B cell (primary cell): ENCODE measurements around the gene PLCB1. TPM values are rescaled to one million over a fixed set of nuclear protein-coding genes. Genes with fewer than 3 reads are reported as not detected.

Source experiments
- ATAC-seq: fragments of 200-7000 bp; cut with Tn5 transposase; one replicate; pipeline ENCODE4 v1.10.0; 2021; ENCODE audit warnings: low read depth, mild to moderate bottlenecking, moderate number of reproducible peaks, moderate library complexity
- CTCF ChIA-PET: fragments of 350-600 bp; sonication (Branson Sonifier 250); formaldehyde crosslinking; loops from one replicate; lab custom pipeline; 2021; ENCODE audit warnings: antibody characterized with exemption, inconsistent platforms; lab: Charles Lee
- POLR2A ChIA-PET: fragments of 350-600 bp; sonication (Branson Sonifier 250); formaldehyde crosslinking; loops from one replicate; lab custom pipeline; 2021; ENCODE audit warnings: antibody characterized with exemption; lab: Charles Lee
- DNase-seq: peaks from one replicate; pipeline ENCODE4 v3.0.0; 2013
- H2AFZ ChIP-seq: 2 replicates; pipeline ENCODE4 v1.6.1; 2012; ENCODE audit warnings: mild to moderate bottlenecking, low read depth, low read length; ENCODE audit not compliant: insufficient read depth, poor library complexity, severe bottlenecking
- H3K27ac ChIP-seq, 2 donors: 1 replicate in 1 of 2; 2 replicates in 1 of 2; pipeline ENCODE4 v1.5.1; 2012 to 2013; ENCODE audit warnings: low read length in 2 of 2, mild to moderate bottlenecking in 2 of 2, moderate library complexity in 1 of 2
- H3K27me3 ChIP-seq, 4 experiments: fragments of 200-600 bp in 1 of 4; sonication (generic) in 1 of 4; replicated peaks in 1 of 4; 1 replicate in 2 of 4; 2 replicates in 2 of 4; pipeline versions ENCODE4 v1.6.1 to v1.7.0; 2013 to 2016; ENCODE audit warnings: low read length in 3 of 4, mild to moderate bottlenecking in 2 of 4, mixed read lengths in 1 of 4, moderate library complexity in 1 of 4; ENCODE audit not compliant: insufficient read depth in 4 of 4, control insufficient read depth in 3 of 4; ENCODE audit errors: control extremely low read depth in 1 of 4
- H3K36me3 ChIP-seq, 2 experiments: replicated peaks in 1 of 2; 1 replicate in 1 of 2; 2 replicates in 1 of 2; pipeline versions ENCODE4 v1.6.1 to v1.7.1; 2013; ENCODE audit warnings: low read length in 1 of 2; ENCODE audit not compliant: insufficient read depth in 2 of 2, control insufficient read depth in 1 of 2; ENCODE audit errors: control extremely low read depth in 1 of 2, extremely low read depth in 1 of 2
- H3K4me1 ChIP-seq, 2 donors: fragments of 200-600 bp in 1 of 2; sonication (generic) in 1 of 2; 1 replicate in 1 of 2; 2 replicates in 1 of 2; pipeline versions ENCODE4 v1.5.1 to v1.6.1; 2013 to 2017; ENCODE audit warnings: low read length in 2 of 2; ENCODE audit not compliant: control insufficient read depth in 2 of 2, insufficient read depth in 2 of 2
- H3K4me2 ChIP-seq: replicated peaks from 2 replicates; pipeline ENCODE3; 2012; ENCODE audit warnings: mild to moderate bottlenecking, low read depth, low read length; ENCODE audit not compliant: poor library complexity, severe bottlenecking
- H3K4me3 ChIP-seq, 5 experiments: fragments of 200-600 bp in 1 of 5; sonication (generic) in 1 of 5; 1 replicate in 3 of 5; 2 replicates in 2 of 5; pipeline versions ENCODE4 v1.5.1 to v1.7.0; 2011 to 2016; ENCODE audit warnings: low read length in 4 of 5, mild to moderate bottlenecking in 4 of 5, low read depth in 2 of 5, control low read depth in 1 of 5, moderate library complexity in 1 of 5; ENCODE audit not compliant: insufficient read depth in 1 of 5; ENCODE audit errors: control extremely low read depth in 1 of 5, extremely low read depth in 1 of 5
- H3K79me2 ChIP-seq: fragments of 200-600 bp; sonication (generic); one replicate; pipeline ENCODE4 v1.6.0; 2016; ENCODE audit warnings: low read length; ENCODE audit not compliant: control insufficient read depth, insufficient read depth
- H3K9ac ChIP-seq: fragments of 200-600 bp; sonication (generic); 2 replicates; pipeline ENCODE4 v1.6.1; 2017; ENCODE audit warnings: mild to moderate bottlenecking, low read length, moderate library complexity
- H3K9me3 ChIP-seq, 3 donors: one replicate each; pipeline versions ENCODE4 v1.6.1 to v1.7.1; 2013; ENCODE audit warnings: low read length in 2 of 3; ENCODE audit not compliant: control insufficient read depth in 2 of 3, insufficient read depth in 1 of 3; ENCODE audit errors: control extremely low read depth in 1 of 3
- H4K20me1 ChIP-seq: 2 replicates; pipeline ENCODE4 v1.6.0; 2012; ENCODE audit warnings: mild to moderate bottlenecking, low read length; ENCODE audit not compliant: insufficient read depth, control insufficient read depth, poor library complexity, severe bottlenecking
- H3K27ac Mint-ChIP-seq: one replicate; pipeline ENCODE4 v1.8.0; 2021; ENCODE audit warnings: mixed read lengths
- H3K27me3 Mint-ChIP-seq: one replicate; pipeline ENCODE4 v1.8.0; 2021; ENCODE audit warnings: mixed read lengths
- H3K4me1 Mint-ChIP-seq: one replicate; pipeline ENCODE4 v1.8.0; 2021; ENCODE audit warnings: mixed read lengths
- H3K4me3 Mint-ChIP-seq: one replicate; pipeline ENCODE4 v1.8.0; 2021; ENCODE audit warnings: mixed read lengths
- H3K9me3 Mint-ChIP-seq: one replicate; pipeline ENCODE4 v1.8.0; 2022; ENCODE audit warnings: mixed read lengths; ENCODE audit not compliant: insufficient read depth
- EZH2 ChIP-seq: IDR thresholded peaks from 2 replicates; pipeline ENCODE4 v1.6.1; 2012; ENCODE audit warnings: borderline replicate concordance, low read depth, mild to moderate bottlenecking, moderate library complexity, low read length; ENCODE audit not compliant: insufficient read depth, poor library complexity, severe bottlenecking
- whole genome bisulfite sequencing: methylation state at CpG from one replicate; pipeline ENCODE4 v1.1.5; 2013; ENCODE audit warnings: missing lambda C conversion rate; ENCODE audit not compliant: insufficient coverage; 5-methylcytosine and 5-hydroxymethylcytosine counted together
- intact Hi-C: fragments of 100-400 bp; cut with micrococcal nuclease; formaldehyde crosslinking; loops from one replicate; pipeline ENCODE4 v1.10.0; 2022
- polyA plus RNA-seq: library from polyadenylated mRNA; depleted of rRNA; stranded (reverse); fragments of >200 nt; gene quantifications from 2 replicates; pipeline ENCODE4 v1.2.3, GENCODE V29; 2012
- total RNA-seq, 2 donors: library from RNA; stranded (reverse); fragments of 120-200 nt in 1 of 2; gene quantifications; 1 replicate in 1 of 2; 2 replicates in 1 of 2; pipeline versions ENCODE4 v1.2.3 to v1.2.4, GENCODE V29; 2013 to 2022
- TF ChIP-seq, protein P1 (sequence below): fragments of 200-600 bp; IDR thresholded peaks from one replicate; pipeline ENCODE4 v1.8.0; 2022; ENCODE audit warnings: antibody characterized with exemption, mild to moderate bottlenecking

The PLCB1 gene
- total and polyA plus RNA-seq, 2 donors (not counting 1 experiment from before 2014, with no cell fraction given), result 0.18 to 0.47 TPM

DNA sequence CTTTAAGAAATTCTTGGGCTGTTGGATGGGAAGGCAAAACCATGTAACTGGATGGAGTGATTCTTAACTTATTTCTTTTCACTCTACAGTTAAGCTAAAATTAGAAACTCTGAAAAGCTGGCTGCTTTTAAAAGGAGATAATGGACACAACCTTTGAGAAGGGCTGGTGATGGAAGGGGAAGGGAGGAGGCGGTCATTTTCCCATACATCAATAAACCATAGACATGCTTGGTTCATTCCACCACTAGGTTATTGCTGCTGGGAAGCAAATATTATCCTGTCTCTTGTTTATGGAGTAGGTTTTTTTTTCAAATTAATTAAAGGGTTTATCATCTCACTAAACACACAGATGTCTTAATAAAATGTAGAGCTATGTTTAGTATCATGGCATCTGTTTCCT is 76.2 kb downstream of the PLCB1 start:
- H3K79me2 ChIP-seq, result no peaks in the 10 kb centered on the region
- H2AFZ ChIP-seq, result no peak overlapping the region
- intact Hi-C loops, result no loop called here
- Mint-ChIP-seq H3K4me3 (no peak overlapping the region), H3K27me3 (peaks cover 5% of the 10 kb centered on the region), H3K9me3 (no peaks in the 10 kb centered on the region), H3K27ac (no peak overlapping the region), H3K4me1 (peaks cover 3% of the 10 kb centered on the region)
- no peaks in the 10 kb centered on the region for H4K20me1 ChIP-seq
- ChIA-PET CTCF (no interaction called here), POLR2A (no interaction called here)
- no peaks in the 10 kb centered on the region for H3K36me3 ChIP-seq
- TF ChIP-seq EZH2, result no peak
- TF ChIP-seq, protein P1, sequence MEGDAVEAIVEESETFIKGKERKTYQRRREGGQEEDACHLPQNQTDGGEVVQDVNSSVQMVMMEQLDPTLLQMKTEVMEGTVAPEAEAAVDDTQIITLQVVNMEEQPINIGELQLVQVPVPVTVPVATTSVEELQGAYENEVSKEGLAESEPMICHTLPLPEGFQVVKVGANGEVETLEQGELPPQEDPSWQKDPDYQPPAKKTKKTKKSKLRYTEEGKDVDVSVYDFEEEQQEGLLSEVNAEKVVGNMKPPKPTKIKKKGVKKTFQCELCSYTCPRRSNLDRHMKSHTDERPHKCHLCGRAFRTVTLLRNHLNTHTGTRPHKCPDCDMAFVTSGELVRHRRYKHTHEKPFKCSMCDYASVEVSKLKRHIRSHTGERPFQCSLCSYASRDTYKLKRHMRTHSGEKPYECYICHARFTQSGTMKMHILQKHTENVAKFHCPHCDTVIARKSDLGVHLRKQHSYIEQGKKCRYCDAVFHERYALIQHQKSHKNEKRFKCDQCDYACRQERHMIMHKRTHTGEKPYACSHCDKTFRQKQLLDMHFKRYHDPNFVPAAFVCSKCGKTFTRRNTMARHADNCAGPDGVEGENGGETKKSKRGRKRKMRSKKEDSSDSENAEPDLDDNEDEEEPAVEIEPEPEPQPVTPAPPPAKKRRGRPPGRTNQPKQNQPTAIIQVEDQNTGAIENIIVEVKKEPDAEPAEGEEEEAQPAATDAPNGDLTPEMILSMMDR, result no peak
- ATAC-seq (no peak), DNase-seq (no peak)
- no peak overlapping the region for H3K27ac ChIP-seq
- no peak overlapping the region for H3K9ac ChIP-seq
- H3K9me3 ChIP-seq, result no peaks in the 10 kb centered on the region
- H3K27me3 ChIP-seq, result no peaks in the 10 kb centered on the region
- H3K4me2 ChIP-seq, result no peak overlapping the region
- H3K4me3 ChIP-seq, result no peak overlapping the region
- H3K4me1 ChIP-seq, result peaks cover 2 to 4% of the 10 kb centered on the region in 2 donors
- WGBS, result no CpG with 5 or more reads among the region's 1 CpG

DNA sequence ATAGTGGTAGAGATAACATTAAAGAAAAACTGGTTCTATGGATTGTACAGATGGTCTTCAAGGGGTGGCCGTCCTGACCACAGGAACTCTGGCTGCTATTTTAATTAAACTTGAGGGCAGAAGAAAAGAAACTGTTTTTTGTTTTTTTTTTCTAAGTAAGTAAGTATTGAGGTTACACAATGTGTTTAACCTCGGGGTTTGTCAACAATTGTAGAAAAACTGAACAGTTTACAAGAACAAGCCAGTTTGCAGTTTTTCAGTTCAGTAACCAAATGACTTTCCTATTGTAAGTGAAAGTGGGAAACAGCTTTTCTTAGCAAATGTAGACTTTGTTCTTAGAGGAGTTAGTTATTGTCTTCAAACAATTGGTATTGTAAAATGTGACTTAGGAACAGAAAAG is 77.0 kb downstream of the PLCB1 start:
- no peak overlapping the region for H2AFZ ChIP-seq
- ATAC-seq, result no peak
- no peaks in the 10 kb centered on the region for H4K20me1 ChIP-seq
- H3K9ac ChIP-seq, result no peak overlapping the region
- Mint-ChIP-seq H3K9me3 (no peaks in the 10 kb centered on the region), H3K4me3 (no peak overlapping the region), H3K27ac (no peak overlapping the region), H3K4me1 (peaks cover 12% of the 10 kb centered on the region), H3K27me3 (peaks cover 5% of the 10 kb centered on the region)
- 0% methylated on average over 1 of the region's 2 CpGs for WGBS
- no peaks in the 10 kb centered on the region for H3K79me2 ChIP-seq
- intact Hi-C loops, result no loop called here
- H3K4me1 ChIP-seq, result peaks cover 7 to 8% of the 10 kb centered on the region in 2 donors
- no peak overlapping the region for H3K27ac ChIP-seq
- no peak overlapping the region for H3K4me2 ChIP-seq
- no peak overlapping the region for H3K4me3 ChIP-seq
- H3K27me3 ChIP-seq, result no peaks in the 10 kb centered on the region
- POLR2A ChIA-PET, result no interaction called here
- no peaks in the 10 kb centered on the region for H3K9me3 ChIP-seq
- DNase-seq, result no peak
- CTCF ChIA-PET, result no interaction called here
- H3K36me3 ChIP-seq, result no peaks in the 10 kb centered on the region
- TF ChIP-seq, protein P1, result no peak
- no peak for TF ChIP-seq EZH2
